IPS-11a (cell line): ENCODE measurements around the gene SLX9.
A peak's percentile ranks its signal among the peaks of the same experiment; 100 is the strongest.

Source experiments
- H3K4me3 ChIP-seq: one replicate; pipeline ENCODE4 v1.5.1; 2013; ENCODE audit warnings: low read depth, low read length, control low read depth

The SLX9 gene

GRCh38 chr21:44939532-44940115, at the start of gene SLX9:
Gene SLX9, plus strand, starts transcription at chr21:44940029. Its CDS starts 29 bp downstream, at chr21:44940058.
- H3K4me3 ChIP-seq = peak within 1 kb of the TSS; percentile 71

GRCh38 chr21:44890338-44890931, 49.4 kb upstream of the SLX9 start:
- H3K4me3 ChIP-seq = no peak overlapping the region

- no peak overlapping the region for H3K4me3 ChIP-seq
Observed at GRCh38 chr21:44890961-44891541, 48.8 kb upstream of the SLX9 start.

- H3K4me3 ChIP-seq = no peak overlapping the region
Observed at GRCh38 chr21:44891631-44892031, 48.2 kb upstream of the SLX9 start.

- no peak overlapping the region for H3K4me3 ChIP-seq
Observed at GRCh38 chr21:44892095-44892494, 47.7 kb upstream of the SLX9 start.

- no peak overlapping the region for H3K4me3 ChIP-seq
Observed at GRCh38 chr21:44892536-44893277, 47.1 kb upstream of the SLX9 start.

- H3K4me3 ChIP-seq = no peak overlapping the region
Observed at GRCh38 chr21:44893278-44893556, 46.6 kb upstream of the SLX9 start.

GRCh38 chr21:44893948-44894656, 45.7 kb upstream of the SLX9 start:
- no peak overlapping the region for H3K4me3 ChIP-seq

- H3K4me3 ChIP-seq = no peak overlapping the region
Observed at GRCh38 chr21:44894687-44895302, 45.0 kb upstream of the SLX9 start.

GRCh38 chr21:44895859-44896258, 44.0 kb upstream of the SLX9 start:
- no peak overlapping the region for H3K4me3 ChIP-seq

GRCh38 chr21:44896561-44897286, 43.1 kb upstream of the SLX9 start:
- no peak overlapping the region for H3K4me3 ChIP-seq

GRCh38 chr21:44897326-44898010, 42.4 kb upstream of the SLX9 start:
- no peak overlapping the region for H3K4me3 ChIP-seq

- H3K4me3 ChIP-seq = no peak overlapping the region
Observed at GRCh38 chr21:44898011-44898488, 41.8 kb upstream of the SLX9 start.

GRCh38 chr21:44898851-44899767, 40.7 kb upstream of the SLX9 start:
- no peak overlapping the region for H3K4me3 ChIP-seq

GRCh38 chr21:44899768-44900558, 39.9 kb upstream of the SLX9 start:
- H3K4me3 ChIP-seq = no peak overlapping the region

GRCh38 chr21:44900559-44901251, 39.1 kb upstream of the SLX9 start:
- no peak overlapping the region for H3K4me3 ChIP-seq

- H3K4me3 ChIP-seq = no peak overlapping the region
Observed at GRCh38 chr21:44901391-44902074, 38.3 kb upstream of the SLX9 start.
